Measurements from ENCODE around the gene GTF3C4. TPM values are rescaled to one million over a fixed set of nuclear protein-coding genes. Genes with fewer than 3 reads are reported as not detected.

The GTF3C4 gene
- total RNA-seq, 2 donors from 2014 or later, result 28.5 to 29.3 TPM

DNA sequence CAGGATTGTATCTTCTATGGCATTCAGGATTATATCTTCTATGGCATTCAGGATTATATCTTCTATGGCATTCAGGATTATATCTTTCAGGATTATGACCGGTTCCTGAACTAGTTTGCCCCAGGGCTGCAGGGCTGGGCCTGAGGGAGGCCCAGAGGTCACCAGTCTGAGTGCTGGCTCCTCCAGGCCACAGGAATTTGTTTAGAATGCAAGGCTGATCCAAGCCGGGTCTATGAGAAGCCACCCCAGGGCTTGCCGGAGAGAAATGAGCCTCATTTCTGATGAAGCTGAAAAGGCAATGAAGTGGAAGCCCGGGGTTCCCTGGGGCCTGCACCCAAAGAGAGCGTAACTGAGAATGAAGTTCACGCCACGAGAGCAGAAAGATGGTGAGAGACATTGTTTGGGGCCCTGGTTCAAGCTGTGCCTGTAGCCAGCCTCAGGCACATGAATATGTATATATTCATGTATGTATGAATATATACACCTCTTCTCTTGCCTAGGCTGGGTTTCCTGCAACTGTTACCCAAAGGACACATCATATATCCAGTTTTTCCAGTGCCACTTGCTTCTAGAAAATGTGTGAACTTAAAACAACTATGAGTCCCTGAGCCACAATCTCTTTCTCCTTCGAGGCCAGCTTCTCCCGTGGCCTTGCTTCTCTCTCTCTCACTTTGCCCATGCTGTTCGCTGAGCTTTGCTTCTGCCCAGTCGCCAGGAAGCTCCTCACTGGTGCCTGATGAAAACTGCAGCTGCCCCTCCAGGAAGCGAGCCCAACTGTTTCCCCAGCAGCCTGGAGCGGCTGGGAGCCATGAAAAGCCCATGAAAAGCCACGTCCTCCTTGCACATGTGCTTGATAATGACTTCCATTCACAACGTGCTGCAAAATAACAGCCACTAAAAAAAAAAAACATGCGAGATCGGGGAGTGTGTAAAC lies 62.3 kb downstream of the GTF3C4 start:
- Mint-ChIP-seq H3K4me1 (no peaks in the 10 kb centered on the region), H3K4me3 (no peak overlapping the region), H3K27ac (no peak overlapping the region), H3K9me3 (no peaks in the 10 kb centered on the region), H3K27me3 (ENCODE audit: insufficient read depth) (peaks cover 8% of the 10 kb centered on the region), H3K36me3 (ENCODE audit: low read depth) (no peaks in the 10 kb centered on the region)
- 86 to 87% methylated on average over 14 to 17 of the region's 17 CpGs for WGBS, 2 experiments (ENCODE audit: insufficient coverage in 1 of 2, insufficient read length in 1 of 2)
- no peak for DNase-seq
- TF ChIP-seq, protein P1, sequence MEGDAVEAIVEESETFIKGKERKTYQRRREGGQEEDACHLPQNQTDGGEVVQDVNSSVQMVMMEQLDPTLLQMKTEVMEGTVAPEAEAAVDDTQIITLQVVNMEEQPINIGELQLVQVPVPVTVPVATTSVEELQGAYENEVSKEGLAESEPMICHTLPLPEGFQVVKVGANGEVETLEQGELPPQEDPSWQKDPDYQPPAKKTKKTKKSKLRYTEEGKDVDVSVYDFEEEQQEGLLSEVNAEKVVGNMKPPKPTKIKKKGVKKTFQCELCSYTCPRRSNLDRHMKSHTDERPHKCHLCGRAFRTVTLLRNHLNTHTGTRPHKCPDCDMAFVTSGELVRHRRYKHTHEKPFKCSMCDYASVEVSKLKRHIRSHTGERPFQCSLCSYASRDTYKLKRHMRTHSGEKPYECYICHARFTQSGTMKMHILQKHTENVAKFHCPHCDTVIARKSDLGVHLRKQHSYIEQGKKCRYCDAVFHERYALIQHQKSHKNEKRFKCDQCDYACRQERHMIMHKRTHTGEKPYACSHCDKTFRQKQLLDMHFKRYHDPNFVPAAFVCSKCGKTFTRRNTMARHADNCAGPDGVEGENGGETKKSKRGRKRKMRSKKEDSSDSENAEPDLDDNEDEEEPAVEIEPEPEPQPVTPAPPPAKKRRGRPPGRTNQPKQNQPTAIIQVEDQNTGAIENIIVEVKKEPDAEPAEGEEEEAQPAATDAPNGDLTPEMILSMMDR (conservative IDR thresholded peaks at IDR 0.05), result no peak
- Histone ChIP-seq H3K4me1 (ENCODE audit: control insufficient read depth, insufficient read depth, low read length) (no peaks in the 10 kb centered on the region), H3K36me3 (ENCODE audit: control insufficient read depth, insufficient read depth, low read length) (no peaks in the 10 kb centered on the region), H3K27ac (ENCODE audit: low read depth, low read length) (no peak overlapping the region), H3K9me3 (ENCODE audit: control insufficient read depth, low read length) (no peaks in the 10 kb centered on the region), H3K27me3 (ENCODE audit: control insufficient read depth, insufficient read depth, low read length, poor library complexity, severe bottlenecking) (peaks cover 3% of the 10 kb centered on the region), H3K4me3 (ENCODE audit: low read length) (no peak overlapping the region), H3K9ac (ENCODE audit: extremely low read depth, low read length, poor library complexity, severe bottlenecking) (no peak overlapping the region)

DNA sequence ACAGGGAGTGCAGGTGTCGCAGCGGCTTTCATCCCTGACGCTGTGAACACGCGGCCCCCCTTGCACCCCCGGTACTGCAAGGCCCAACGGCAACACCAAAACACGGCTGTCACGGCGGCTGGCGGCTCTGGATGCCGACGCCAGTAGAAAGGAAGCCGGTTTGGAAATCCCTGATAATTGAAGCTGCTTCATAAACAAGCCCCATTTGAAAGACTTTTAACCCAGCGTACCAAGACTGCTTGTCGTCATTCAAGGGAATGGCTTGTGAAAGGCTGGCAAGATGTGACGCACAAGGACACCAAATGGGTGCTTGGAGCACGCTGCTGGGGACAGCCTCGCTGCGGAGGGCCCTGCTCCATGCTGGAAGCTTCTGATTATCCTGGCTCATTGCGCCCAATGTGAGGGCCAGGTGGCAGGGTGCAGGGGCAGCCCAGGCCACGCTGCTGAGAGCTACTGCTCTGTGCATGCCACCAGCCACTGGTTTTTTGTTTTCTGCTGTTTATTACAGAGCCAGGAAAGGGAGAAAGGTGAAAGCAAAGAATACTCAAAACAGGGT lies 63.1 kb downstream of the GTF3C4 start:
- Histone ChIP-seq H3K27me3 (ENCODE audit: control insufficient read depth, insufficient read depth, low read length, poor library complexity, severe bottlenecking) (no peaks in the 10 kb centered on the region), H3K4me3 (ENCODE audit: low read length) (no peak overlapping the region), H3K4me1 (ENCODE audit: control insufficient read depth, insufficient read depth, low read length) (no peaks in the 10 kb centered on the region), H3K9me3 (ENCODE audit: control insufficient read depth, low read length) (no peaks in the 10 kb centered on the region), H3K27ac (ENCODE audit: low read depth, low read length) (no peak overlapping the region), H3K36me3 (ENCODE audit: control insufficient read depth, insufficient read depth, low read length) (no peaks in the 10 kb centered on the region), H3K9ac (ENCODE audit: extremely low read depth, low read length, poor library complexity, severe bottlenecking) (no peak overlapping the region)
- H3K27ac Mint-ChIP-seq, result no peak overlapping the region
- H3K4me1 Mint-ChIP-seq, result no peaks in the 10 kb centered on the region
- H3K9me3 Mint-ChIP-seq, result no peaks in the 10 kb centered on the region
- no peaks in the 10 kb centered on the region for H3K36me3 Mint-ChIP-seq (ENCODE audit: low read depth)
- TF ChIP-seq, protein P1 (conservative IDR thresholded peaks at IDR 0.05), result no peak
- no peak for DNase-seq
- H3K27me3 Mint-ChIP-seq (ENCODE audit: insufficient read depth), result peaks cover 3% of the 10 kb centered on the region
- WGBS, 2 experiments (ENCODE audit: insufficient coverage in 1 of 2, insufficient read length in 1 of 2), result 93 to 95% methylated on average over 18 to 22 of the region's 22 CpGs
- H3K4me3 Mint-ChIP-seq, result no peak overlapping the region

DNA sequence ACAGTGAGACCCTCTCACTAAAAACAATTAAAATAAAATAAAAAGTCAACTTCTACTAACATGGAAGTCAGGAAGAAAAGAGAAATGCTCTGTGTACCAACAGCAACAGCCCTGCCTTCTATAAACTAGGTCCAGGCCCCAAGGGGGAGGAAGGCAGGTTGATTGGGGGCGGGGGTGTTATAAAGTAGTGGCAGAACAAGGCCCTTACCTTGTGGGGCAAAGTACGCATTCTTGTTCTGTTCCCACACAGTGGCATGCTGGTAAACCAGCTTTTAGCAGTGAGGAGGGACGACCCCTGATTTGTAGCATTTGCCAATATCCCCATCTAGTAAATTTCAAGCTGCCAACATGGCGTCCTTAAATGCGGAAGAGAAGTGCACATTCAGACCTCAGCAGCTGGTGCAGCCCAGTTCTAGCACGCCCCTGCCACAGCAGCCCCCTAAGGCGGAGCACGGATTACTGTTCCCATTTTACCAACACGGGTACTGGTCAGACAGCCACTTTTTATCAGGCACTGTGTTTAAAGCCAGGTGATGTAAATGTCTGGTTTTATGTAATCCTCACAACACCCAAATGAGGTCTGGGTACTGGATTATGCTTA lies 69.5 kb downstream of the GTF3C4 start:
- H3K9ac ChIP-seq (ENCODE audit: extremely low read depth, low read length, poor library complexity, severe bottlenecking), result no peak overlapping the region
- TF ChIP-seq, protein P1 (conservative IDR thresholded peaks at IDR 0.05), result no peak
- H3K4me1 ChIP-seq (ENCODE audit: control insufficient read depth, insufficient read depth, low read length), result peaks cover 5% of the 10 kb centered on the region
- WGBS, 2 experiments (ENCODE audit: insufficient coverage in 1 of 2, insufficient read length in 1 of 2), result 95% methylated on average over 8 to 9 of the region's 9 CpGs
- Mint-ChIP-seq H3K4me3 (no peak overlapping the region), H3K36me3 (ENCODE audit: low read depth) (no peaks in the 10 kb centered on the region), H3K27me3 (ENCODE audit: insufficient read depth) (peaks cover 45% of the 10 kb centered on the region), H3K27ac (no peak overlapping the region), H3K4me1 (peaks cover 15% of the 10 kb centered on the region), H3K9me3 (no peaks in the 10 kb centered on the region)
- H3K9me3 ChIP-seq (ENCODE audit: control insufficient read depth, low read length), result no peaks in the 10 kb centered on the region
- H3K36me3 ChIP-seq (ENCODE audit: control insufficient read depth, insufficient read depth, low read length), result no peaks in the 10 kb centered on the region
- no peak for DNase-seq
- no peak overlapping the region for H3K27ac ChIP-seq (ENCODE audit: low read depth, low read length)
- peaks cover 47% of the 10 kb centered on the region for H3K27me3 ChIP-seq (ENCODE audit: control insufficient read depth, insufficient read depth, low read length, poor library complexity, severe bottlenecking)
- H3K4me3 ChIP-seq (ENCODE audit: low read length), result no peak overlapping the region

Measured in endodermal cell (in vitro differentiated cells).